WI38 (cell line): ENCODE measurements around the gene SMKR1.

Source experiments
- H3K4me3 ChIP-seq: 2 replicates; pipeline ENCODE4 v1.5.1; 2011; ENCODE audit warnings: low read depth, mild to moderate bottlenecking, control low read depth, low read length
- TF ChIP-seq, protein P1 (sequence below): IDR thresholded peaks from 2 replicates; pipeline ENCODE4 v1.5.1; 2012; ENCODE audit warnings: low read depth, mild to moderate bottlenecking, control low read depth, low read length

SMKR1 gene

GRCh38 chr7:129557686-129558481, 55.6 kb downstream of the SMKR1 start:
- TF ChIP-seq, protein P1, sequence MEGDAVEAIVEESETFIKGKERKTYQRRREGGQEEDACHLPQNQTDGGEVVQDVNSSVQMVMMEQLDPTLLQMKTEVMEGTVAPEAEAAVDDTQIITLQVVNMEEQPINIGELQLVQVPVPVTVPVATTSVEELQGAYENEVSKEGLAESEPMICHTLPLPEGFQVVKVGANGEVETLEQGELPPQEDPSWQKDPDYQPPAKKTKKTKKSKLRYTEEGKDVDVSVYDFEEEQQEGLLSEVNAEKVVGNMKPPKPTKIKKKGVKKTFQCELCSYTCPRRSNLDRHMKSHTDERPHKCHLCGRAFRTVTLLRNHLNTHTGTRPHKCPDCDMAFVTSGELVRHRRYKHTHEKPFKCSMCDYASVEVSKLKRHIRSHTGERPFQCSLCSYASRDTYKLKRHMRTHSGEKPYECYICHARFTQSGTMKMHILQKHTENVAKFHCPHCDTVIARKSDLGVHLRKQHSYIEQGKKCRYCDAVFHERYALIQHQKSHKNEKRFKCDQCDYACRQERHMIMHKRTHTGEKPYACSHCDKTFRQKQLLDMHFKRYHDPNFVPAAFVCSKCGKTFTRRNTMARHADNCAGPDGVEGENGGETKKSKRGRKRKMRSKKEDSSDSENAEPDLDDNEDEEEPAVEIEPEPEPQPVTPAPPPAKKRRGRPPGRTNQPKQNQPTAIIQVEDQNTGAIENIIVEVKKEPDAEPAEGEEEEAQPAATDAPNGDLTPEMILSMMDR = no peak
- no peak overlapping the region for H3K4me3 ChIP-seq

DNA sequence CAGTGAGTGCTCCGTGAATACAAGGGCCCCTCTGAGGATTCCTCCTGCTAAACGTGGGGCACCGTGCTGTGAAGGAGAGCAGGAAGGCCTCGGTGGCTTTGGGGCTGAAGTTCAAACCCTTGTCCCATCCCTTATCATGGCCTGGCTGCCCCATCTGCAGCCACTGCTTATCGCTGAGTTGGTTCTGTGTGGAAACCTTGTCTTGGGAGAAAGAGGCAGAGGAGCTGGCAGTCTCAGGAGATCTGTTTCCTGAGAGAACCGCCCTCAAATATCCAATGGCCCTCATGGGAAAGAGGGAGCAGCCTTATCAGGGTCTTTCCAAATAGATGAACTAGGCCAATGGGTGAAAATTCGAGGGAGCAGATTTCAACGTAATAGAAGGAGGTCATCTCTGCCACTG, 57.2 kb downstream of the SMKR1 start:
- no peak overlapping the region for H3K4me3 ChIP-seq
- TF ChIP-seq, protein P1 = no peak

DNA sequence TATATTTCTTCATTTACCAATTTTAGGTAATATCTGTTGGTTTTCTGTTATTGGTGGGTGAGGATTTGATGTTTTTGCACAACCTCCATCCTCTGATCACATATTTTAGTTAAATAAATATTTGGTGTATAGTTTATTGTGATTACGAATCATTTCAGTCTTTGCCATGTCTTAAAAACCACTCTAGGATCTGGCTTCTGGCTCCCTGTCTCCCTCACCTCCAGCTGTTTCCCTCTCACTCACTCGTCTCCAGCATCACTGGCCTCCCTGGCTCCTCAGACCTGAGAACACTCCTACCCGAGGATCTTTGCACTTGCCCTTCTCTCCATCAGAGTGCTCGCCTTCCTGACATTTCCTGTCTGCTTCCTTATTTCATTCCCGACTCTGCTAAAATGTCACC, 58.5 kb downstream of the SMKR1 start:
- TF ChIP-seq, protein P1 = no peak
- H3K4me3 ChIP-seq = no peak overlapping the region

- no peak overlapping the region for H3K4me3 ChIP-seq
- TF ChIP-seq, protein P1 = no peak
Measured at GRCh38 chr7:129561677-129562359, 59.5 kb downstream of the SMKR1 start.
